Measurements from ENCODE around the gene EGFL6.

- TF ChIP-seq POLR2AphosphoS5 (IDR thresholded peaks at IDR 0.05; ENCODE audit: low read depth, low read length) (no peak), TAF1 (IDR thresholded peaks at IDR 0.05; ENCODE audit: low read depth, low read length) (no peak), POLR2A (IDR thresholded peaks at IDR 0.05; ENCODE audit: low read depth, low read length) (no peak)
Measured at GRCh38 chrX:13673016-13673415, 103.6 kb downstream of the EGFL6 start.

All from GM12891 (cell line).